ENCODE results near the gene IPP.
"Not testable (repeated sequence)": the region's sequence is repeated elsewhere in the genome, so short reads cannot be mapped to it uniquely, and the experiment has no call there.

Gene IPP

DNA sequence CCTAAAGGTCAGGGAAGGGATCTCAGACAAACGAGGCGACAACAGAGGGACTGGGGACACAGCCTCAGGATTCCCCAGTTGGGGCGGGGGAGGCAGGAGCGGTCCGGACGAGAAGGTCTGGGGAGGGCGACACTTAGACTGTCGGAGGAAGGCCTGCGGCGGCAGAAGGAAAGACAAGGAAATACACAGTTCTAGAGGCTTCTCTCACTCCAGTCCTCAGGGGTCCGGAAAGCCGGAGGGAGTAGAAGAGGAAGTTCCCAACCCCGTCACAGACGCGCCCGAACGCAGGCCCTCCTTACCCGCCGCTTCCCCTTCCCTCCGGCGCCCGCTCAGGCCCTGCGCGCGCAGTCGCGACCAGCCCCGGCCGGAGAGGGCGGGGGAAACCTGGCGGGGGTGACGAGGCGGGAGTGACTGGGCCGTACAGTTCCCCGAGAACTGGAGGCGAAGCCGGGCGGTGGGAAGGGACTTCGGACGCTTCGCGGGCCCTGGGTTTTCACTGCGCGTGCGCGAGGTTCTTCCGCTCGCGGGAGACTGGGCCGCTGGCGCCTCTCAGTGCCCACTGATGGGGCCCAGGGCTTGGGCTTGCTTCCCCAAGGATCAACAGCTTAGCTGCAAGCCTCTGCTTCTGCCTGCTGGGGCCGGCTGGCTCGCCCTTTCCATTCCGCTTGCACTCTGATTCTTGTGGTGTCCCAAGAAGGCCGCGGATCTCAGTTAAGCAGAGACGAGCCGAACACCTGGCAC is at the start of gene IPP:
Gene IPP (minus strand): TSS at position 356 of the 741 bp plus-strand sequence. CDS start 4,242 bp downstream, outside the sequence.
- DNase-seq = peak; percentile 92 to 99

DNA sequence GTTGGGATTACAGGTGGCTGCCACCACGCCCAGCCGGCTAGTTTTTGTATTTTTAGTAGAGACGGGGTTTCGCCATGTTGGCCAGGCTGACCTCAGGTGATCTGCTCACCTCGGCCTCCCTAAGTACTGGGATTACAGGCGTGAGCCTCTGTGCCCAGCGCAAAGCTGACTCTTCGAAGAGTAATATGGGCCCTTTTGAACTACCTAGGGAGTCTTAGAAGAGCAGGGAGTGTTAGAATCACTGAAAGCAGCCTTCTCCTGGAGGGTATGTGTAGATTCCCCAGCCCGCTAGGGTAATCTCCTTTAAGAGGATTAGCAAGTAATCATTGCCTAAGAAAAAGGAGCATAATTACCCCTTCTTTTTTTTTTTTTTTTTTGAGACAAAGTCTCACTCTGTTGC is 46.5 kb upstream of the IPP start:
- DNase-seq = no peak

DNA sequence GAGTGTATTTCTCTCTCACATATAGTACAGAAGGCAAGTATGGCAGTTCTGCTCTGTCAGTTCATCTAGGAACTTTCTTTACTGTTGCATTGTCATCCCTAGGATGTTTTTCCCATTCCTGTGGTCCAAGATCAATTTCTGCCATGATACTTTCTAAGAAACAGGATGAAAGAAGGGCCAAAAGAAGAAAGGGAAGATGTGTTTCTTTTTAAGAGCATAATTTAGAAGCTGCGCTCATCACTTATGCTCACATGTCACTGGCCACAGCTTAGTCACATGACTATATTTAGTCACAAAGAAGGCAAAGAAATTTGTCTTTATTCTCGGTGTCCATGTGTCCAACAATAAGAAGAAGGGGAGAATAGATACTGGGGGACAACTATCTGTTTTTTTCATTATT is 45.9 kb upstream of the IPP start:
- DNase-seq = no peak

GRCh38 chr1:45793942-45794604 is 43.6 kb upstream of the IPP start:
- DNase-seq = no peak

DNA sequence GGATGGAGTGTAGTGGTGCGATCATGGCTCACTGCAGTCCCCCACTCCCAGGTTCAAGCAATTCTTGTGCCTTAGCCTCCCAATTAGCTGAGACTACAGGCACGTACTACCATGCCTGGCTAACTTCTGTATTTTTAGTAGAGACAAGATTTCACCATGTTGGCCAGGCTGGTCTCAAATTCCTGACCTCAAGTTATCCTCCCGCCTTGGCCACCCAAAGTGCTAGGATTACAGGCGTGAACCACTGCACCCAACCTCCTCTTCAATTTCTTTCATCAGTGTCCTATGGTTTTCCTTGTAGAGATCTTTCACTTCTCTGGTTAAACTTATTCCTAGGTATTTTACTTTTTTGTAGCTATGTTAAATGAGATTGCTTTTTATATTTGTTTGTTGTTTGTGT is 42.3 kb upstream of the IPP start:
- no peak for DNase-seq

DNA sequence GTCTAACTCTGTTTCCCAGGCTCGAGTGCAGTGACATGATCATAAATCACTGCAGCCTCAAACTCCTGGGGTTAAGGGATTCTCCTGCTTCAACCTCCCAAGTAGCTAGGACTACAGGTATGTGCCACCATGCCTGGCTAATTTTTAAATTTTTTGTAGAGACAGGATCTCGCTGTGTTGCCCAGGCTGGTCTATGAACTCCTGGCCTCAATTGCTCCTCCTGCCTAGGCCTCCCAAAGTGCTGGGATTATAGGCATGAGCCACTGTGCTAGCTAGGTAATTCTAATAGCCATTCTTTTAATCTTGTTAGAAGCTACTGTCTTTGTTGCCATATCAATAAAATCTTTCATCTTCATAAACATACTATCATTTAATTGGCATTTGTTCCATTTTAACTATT is 39.1 kb upstream of the IPP start:
- DNase-seq = no peak

DNA sequence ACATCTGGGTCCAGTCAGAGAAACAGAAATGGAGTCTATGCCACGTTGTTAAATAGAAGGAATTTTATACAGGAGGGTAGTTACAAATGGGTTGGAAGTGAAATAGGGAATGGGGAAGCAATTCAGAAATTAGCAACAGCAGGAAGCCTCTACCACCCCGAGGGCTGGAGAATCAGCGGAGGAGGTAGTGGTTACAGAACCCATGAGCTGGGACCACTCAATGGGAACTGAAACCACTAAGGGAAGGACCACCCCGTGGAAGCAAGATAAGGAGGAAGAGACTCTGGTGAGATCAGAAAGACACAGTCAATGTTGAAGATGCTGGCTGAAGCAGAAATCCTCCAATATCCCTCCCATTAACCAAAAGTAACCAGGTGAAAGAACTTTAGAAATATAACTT is 37.5 kb upstream of the IPP start:
- DNase-seq = no peak

DNA sequence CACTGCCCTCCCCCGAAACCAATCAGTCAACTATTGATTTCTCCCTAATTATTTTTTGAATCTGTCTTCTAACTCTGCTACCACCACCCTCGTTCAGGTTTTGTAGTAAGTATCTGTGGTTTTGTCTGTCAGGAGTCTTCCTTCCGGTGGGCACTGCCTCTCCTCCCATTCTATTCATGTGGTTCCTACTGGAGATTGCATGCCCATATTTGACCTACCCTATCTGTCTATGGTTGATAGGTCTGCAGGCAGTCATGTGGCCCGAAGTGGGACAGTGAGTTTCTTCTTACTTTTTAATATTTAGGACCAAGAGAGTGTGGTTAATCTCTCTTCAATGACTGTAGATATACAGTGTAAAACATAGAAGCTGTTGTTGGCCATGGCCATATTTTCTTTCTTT is 35.1 kb upstream of the IPP start:
- DNase-seq = no peak

DNA sequence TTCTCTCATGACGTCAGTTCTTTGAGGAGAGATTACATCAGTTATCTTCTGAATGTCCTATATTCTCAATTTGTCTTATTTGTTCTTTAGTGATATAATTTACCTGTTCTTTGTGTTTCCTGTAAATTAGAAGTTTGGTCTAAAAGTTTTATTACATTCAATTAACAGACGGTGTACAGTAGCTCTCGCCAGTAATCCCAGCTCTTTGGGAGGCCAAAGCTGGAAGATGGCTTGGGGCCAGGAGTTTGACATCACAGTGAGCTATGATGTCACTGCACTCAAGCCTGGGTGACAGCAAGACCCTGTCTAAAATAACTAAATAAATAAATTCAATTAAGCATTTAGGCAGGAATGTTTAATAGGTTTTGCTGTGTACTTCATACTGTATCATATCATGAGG is 25.3 kb upstream of the IPP start:
- DNase-seq = no peak

DNA sequence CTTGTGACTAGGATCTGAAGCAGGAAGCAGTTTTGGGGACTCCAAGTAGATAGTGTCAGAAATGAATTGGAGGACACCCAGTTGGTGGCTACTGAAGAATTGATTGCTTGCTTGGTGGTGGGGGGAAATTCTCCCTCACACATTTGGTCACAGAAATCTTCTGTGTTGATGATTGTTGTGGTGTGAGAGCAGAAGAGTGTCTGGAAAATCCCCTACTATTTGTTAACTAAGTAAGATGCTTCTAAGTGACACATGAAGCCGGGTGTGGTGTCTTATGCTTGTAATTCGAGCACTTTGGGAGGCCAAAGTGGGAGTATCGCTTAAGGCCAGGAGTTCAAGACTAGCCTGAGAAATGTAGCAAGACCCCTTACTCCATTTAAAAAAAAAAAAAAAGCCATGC is 22.5 kb upstream of the IPP start:
- no peak for DNase-seq

- no peak for DNase-seq
Measured at GRCh38 chr1:45769261-45769932, 18.9 kb upstream of the IPP start.

DNA sequence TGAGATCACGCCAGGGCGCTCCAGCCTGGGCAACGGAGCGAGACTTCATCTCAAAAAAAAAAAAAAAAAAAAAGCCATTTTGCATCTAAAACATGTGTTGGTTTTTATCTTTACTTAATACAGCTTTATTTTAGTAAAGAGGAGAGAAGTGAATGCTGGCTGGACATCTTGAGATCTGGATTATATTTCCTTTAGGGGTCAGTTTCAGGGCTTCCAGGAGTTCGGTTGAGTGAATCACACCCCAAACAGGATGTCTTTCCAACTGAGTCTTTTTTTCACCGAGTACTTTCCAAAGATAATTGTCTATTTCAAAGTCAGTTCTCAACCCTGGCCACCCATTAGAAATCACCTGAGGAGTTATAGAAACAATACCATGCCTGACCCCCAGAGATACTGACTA is 16.6 kb upstream of the IPP start:
- no peak for DNase-seq

- DNase-seq = no peak
Measured at GRCh38 chr1:45765999-45766792, 15.7 kb upstream of the IPP start.

DNA sequence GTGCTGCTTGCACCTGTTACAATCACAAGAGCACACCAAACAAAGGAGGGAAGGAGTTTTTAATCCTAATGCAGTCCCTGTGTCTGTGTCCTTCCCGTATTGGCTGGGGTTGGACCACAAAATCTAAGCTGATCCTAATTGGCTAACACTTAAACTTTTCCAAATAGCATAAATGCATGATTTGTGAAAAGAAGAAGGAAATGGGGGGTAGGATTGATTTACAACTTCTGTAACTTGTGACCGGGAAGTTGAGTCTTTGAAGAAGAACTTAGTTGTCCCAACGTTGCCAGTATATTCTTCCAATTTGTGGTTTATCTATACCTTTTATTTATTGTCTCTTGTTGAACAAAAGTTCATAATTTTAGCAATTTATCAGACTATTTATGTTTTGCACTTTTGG is 11.8 kb upstream of the IPP start:
- peak in 1 of 2 donors; percentile 5 for DNase-seq

DNA sequence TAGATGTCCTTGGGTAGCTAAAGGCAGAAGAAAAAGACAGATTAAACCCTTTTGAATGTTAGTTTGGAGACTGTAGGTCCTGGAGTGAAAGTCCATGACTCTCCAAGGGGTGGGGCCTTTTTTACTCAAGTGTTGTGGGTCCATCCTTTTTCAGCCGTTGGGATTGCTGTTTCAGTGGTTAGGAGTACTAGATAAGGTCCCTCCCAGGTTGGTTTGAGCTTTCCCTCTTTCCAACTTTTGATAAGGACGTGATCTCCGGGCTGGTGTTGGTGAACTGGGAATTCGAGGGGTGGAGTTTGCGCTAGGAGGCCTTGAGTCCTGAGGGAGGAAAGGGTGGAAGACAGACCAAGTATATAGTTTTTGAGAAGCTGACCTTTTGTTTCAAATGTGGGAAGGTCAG is 5.2 kb upstream of the IPP start:
- no peak for DNase-seq

DNA sequence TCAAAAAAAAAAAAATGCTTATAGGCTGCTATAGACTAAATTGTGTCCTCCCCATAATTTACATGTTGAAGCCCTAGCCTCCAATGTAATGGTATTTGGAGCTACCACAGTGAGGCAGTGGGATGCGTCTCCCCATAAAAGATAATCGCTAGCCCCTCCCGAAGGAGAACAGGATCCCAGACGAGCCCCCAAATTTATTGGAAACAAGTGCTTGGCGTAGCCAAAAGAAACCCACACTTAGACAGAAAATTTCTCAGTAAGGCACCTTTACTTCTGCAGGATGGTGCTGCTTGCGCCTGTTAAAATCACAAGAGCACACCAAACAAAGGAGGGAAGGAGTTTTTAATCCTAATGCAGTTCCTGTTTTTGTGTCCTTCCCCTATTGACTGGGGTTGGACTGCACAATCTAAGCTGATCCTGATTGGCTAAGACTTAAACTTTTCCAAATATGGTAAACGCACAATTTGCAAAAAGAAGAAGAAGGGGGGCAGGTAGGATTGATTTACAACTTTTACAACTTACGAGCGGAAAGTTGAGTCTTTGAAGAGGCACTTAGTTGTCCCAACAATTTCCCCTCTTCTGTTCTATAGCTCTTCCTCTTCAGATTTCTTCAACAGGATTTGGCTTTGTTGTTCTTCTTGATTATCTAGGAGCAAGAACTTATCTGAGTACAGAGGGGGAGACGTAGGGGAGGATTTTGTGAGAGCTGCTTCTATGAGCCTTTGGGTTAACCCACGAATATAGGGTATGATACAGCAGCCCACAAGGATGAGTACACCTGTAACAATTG is 3.0 kb upstream of the IPP start:
- DNase-seq = no peak

DNA sequence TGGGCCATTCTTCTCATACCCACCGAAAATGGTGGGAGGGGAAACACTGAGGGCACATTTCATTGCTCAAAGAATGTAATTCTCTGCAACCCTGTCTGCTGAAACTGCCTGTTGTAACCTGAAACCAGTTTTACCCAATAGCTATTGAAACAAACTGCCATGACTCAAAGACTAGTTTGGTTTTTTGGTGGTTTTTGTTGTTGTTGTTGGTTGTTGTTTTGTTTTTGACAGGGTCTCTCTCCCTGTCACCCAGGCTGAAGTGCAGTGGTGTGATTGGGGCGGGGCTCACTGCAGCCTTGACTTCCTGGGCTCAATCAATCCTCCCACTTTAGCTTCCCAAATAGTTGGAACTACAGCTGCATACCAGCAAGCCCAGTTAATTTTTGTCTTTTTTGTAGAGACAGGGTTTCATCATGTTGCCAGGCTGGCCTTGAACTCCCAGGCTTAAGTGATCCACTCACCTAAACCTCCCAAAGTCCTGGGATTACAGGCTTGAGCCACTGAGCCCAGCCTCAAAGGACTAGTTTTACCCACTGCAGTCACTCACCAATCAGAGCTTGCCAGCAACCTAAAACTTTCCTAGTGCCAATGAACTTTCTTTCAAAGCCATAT is 2.1 kb upstream of the IPP start:
- no peak for DNase-seq

GRCh38 chr1:45752014-45752413 is 1.6 kb upstream of the IPP start:
- no peak for DNase-seq

- DNase-seq = not testable (repeated sequence)
Measured at GRCh38 chr1:45751039-45751838, 786 bp upstream of the IPP start.

GRCh38 chr1:45746922-45747321 is 3.5 kb downstream of the IPP start:
- DNase-seq = no peak

DNA sequence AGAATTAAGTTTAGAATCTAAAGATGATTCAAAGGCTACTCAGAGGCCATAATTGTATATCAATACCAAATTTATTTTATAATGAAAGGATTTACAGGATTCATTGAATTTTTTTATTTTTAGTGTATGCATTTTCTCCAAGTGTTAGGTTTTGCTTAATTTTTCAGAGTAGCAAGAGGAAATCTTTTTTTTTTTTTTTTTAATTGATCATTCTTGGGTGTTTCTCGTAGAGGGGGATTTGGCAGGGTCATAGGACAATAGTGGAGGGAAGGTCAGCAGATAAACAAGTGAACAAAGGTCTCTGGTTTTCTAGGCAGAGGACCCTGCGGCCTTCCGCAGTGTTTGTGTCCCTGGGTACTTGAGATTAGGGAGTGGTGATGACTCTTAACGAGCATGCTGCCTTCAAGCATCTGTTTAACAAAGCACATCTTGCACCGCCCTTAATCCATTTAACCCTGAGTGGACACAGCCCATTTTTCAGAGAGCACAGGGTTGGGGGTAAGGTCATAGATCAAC is 10.8 kb downstream of the IPP start:
- not testable (repeated sequence) for DNase-seq
